Astrocyte (in vitro differentiated cells and primary cell): ENCODE results near the gene COBL. TPM values are rescaled to one million over a fixed set of nuclear protein-coding genes. Genes with fewer than 3 reads are reported as not detected.

Source experiments
- DNase-seq: peaks from one replicate; pipeline ENCODE4 v3.0.0-alpha.2; 2010; ENCODE audit warnings: low read depth
- FAIRE-seq: peaks from 2 replicates; lab custom pipeline; 2011; peaks lifted over from hg19 to GRCh38; lab: Jason Lieb, UNC
- H2AFZ ChIP-seq: 2 replicates; pipeline ENCODE4 v1.6.0; 2012; ENCODE audit warnings: low read depth, low read length, inconsistent platforms
- H3K27ac ChIP-seq: 2 replicates; pipeline ENCODE4 v1.5.1; 2011; ENCODE audit warnings: low read depth, low read length, inconsistent platforms
- H3K27me3 ChIP-seq: 2 replicates; pipeline ENCODE4 v1.6.0; 2011; ENCODE audit warnings: low read length, inconsistent platforms; ENCODE audit not compliant: insufficient read depth
- H3K36me3 ChIP-seq: 2 replicates; pipeline ENCODE4 v1.5.1; 2011; ENCODE audit warnings: low read length, inconsistent platforms; ENCODE audit not compliant: insufficient read depth
- H3K4me1 ChIP-seq: 2 replicates; pipeline ENCODE4 v1.5.1; 2011; ENCODE audit warnings: low read length, inconsistent platforms; ENCODE audit not compliant: insufficient read depth
- H3K4me2 ChIP-seq: 2 replicates; pipeline ENCODE4 v1.6.0; 2012; ENCODE audit warnings: low read length, inconsistent platforms
- H3K4me3 ChIP-seq: 2 replicates; pipeline ENCODE4 v1.5.1; 2011; ENCODE audit warnings: low read depth, mild to moderate bottlenecking, low read length, inconsistent platforms; ENCODE audit not compliant: insufficient read depth
- H3K79me2 ChIP-seq: 2 replicates; pipeline ENCODE4 v1.6.0; 2012; ENCODE audit warnings: mild to moderate bottlenecking, low read length, inconsistent platforms; ENCODE audit not compliant: insufficient read depth
- H3K9ac ChIP-seq: 2 replicates; pipeline ENCODE4 v1.6.0; 2012; ENCODE audit warnings: mild to moderate bottlenecking, low read length, inconsistent platforms
- H3K9me3 ChIP-seq: 2 replicates; pipeline ENCODE4 v1.5.1; 2012; ENCODE audit warnings: low read depth, mild to moderate bottlenecking, low read length, inconsistent platforms; ENCODE audit not compliant: insufficient read depth
- H4K20me1 ChIP-seq: 2 replicates; pipeline ENCODE4 v1.6.0; 2012; ENCODE audit warnings: low read length, inconsistent platforms; ENCODE audit not compliant: insufficient read depth
- H3K27ac Mint-ChIP-seq: one replicate; pipeline ENCODE4 v1.8.0; 2021; ENCODE audit warnings: mild to moderate bottlenecking, mixed read lengths; ENCODE audit not compliant: unreplicated experiment
- H3K27me3 Mint-ChIP-seq: one replicate; pipeline ENCODE4 v1.8.0; 2021; ENCODE audit warnings: low read depth, mixed read lengths; ENCODE audit not compliant: unreplicated experiment
- H3K36me3 Mint-ChIP-seq: one replicate; pipeline ENCODE4 v1.8.0; 2021; ENCODE audit warnings: low read depth, mixed read lengths; ENCODE audit not compliant: unreplicated experiment
- H3K4me1 Mint-ChIP-seq: one replicate; pipeline ENCODE4 v1.8.0; 2021; ENCODE audit warnings: low read depth, mixed read lengths; ENCODE audit not compliant: unreplicated experiment
- H3K4me3 Mint-ChIP-seq: one replicate; pipeline ENCODE4 v1.8.0; 2021; ENCODE audit warnings: mild to moderate bottlenecking, moderate library complexity, mixed read lengths; ENCODE audit not compliant: unreplicated experiment
- H3K9me3 Mint-ChIP-seq: one replicate; pipeline ENCODE4 v1.8.0; 2021; ENCODE audit warnings: mild to moderate bottlenecking, mixed read lengths; ENCODE audit not compliant: unreplicated experiment
- EZH2 ChIP-seq: IDR thresholded peaks from 2 replicates; pipeline ENCODE4 v1.6.1; 2012; ENCODE audit warnings: mild to moderate bottlenecking, low read length, inconsistent platforms; ENCODE audit not compliant: insufficient read depth
- total RNA-seq: library from RNA; stranded (reverse); gene quantifications from 2 replicates; pipeline ENCODE4 v1.2.1, GENCODE V29; 2021
- TF ChIP-seq, protein P1 (sequence below): IDR thresholded peaks from 2 replicates; pipeline ENCODE4 v1.5.1; 2011; ENCODE audit warnings: low read depth, mild to moderate bottlenecking, inconsistent platforms, low read length, moderate library complexity; ENCODE audit not compliant: insufficient read depth

The COBL gene
- total RNA-seq, 1 donor from 2014 or later = 6.4 TPM

DNA sequence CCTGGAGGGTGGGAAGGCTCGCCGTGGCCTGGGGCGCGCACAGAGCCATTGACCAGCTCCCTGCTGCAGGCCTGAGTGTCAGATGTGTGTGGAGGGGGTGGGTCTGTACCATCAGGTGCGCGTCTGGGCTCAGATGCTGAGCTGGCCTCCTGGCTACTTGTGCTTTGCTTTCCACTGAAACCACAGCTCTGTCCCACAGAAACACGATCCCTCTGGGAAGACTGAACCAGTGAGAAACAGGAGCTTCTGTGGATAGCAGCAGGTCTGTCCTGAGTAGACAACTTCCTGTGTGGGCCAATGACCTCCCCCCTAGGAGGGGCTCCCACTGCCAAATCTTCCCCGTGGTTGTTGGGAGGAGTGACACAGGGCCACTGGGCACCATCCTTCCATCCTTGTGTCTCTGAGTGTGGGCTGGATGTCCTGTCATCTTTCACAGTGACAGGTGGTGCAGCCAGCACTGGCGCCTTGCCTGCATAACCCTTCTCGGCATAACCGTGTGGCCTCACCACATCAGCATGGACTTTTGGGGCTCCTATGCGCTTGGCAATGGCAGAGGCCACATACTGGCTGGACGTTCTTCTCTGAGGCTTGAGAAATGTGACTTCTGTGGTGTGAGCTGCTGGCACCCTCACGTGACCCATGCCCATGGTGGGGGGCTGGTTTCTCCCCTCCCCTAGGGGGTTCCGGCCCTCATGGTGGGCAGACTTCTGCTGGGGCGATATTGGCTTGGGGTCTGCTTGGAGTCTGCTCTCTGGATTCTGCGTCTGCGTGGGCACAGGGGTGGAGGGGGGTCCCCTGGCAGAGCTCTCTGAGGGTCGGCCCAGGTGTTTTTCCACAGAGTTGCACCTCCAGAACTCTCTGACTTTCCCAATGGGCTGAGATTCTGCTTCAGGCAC lies 288.4 kb downstream of the COBL start:
- Histone ChIP-seq H3K4me3 (no peak overlapping the region), H3K4me1 (peaks cover 25% of the 10 kb centered on the region), H3K27me3 (no peaks in the 10 kb centered on the region), H2AFZ (no peak overlapping the region), H3K27ac (no peak overlapping the region), H4K20me1 (no peaks in the 10 kb centered on the region), H3K9ac (no peak overlapping the region), H3K9me3 (no peaks in the 10 kb centered on the region), H3K4me2 (no peak overlapping the region), H3K36me3 (no peaks in the 10 kb centered on the region), H3K79me2 (no peaks in the 10 kb centered on the region)
- no peak for TF ChIP-seq EZH2
- TF ChIP-seq, protein P1, sequence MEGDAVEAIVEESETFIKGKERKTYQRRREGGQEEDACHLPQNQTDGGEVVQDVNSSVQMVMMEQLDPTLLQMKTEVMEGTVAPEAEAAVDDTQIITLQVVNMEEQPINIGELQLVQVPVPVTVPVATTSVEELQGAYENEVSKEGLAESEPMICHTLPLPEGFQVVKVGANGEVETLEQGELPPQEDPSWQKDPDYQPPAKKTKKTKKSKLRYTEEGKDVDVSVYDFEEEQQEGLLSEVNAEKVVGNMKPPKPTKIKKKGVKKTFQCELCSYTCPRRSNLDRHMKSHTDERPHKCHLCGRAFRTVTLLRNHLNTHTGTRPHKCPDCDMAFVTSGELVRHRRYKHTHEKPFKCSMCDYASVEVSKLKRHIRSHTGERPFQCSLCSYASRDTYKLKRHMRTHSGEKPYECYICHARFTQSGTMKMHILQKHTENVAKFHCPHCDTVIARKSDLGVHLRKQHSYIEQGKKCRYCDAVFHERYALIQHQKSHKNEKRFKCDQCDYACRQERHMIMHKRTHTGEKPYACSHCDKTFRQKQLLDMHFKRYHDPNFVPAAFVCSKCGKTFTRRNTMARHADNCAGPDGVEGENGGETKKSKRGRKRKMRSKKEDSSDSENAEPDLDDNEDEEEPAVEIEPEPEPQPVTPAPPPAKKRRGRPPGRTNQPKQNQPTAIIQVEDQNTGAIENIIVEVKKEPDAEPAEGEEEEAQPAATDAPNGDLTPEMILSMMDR = no peak
- H3K4me1 Mint-ChIP-seq = peaks cover 19% of the 10 kb centered on the region
- no peak for FAIRE-seq
- no peaks in the 10 kb centered on the region for H3K27me3 Mint-ChIP-seq
- H3K27ac Mint-ChIP-seq = no peak overlapping the region
- H3K36me3 Mint-ChIP-seq = no peaks in the 10 kb centered on the region
- H3K9me3 Mint-ChIP-seq = no peaks in the 10 kb centered on the region
- H3K4me3 Mint-ChIP-seq = no peak overlapping the region
- peak; percentile 60 for DNase-seq

DNA sequence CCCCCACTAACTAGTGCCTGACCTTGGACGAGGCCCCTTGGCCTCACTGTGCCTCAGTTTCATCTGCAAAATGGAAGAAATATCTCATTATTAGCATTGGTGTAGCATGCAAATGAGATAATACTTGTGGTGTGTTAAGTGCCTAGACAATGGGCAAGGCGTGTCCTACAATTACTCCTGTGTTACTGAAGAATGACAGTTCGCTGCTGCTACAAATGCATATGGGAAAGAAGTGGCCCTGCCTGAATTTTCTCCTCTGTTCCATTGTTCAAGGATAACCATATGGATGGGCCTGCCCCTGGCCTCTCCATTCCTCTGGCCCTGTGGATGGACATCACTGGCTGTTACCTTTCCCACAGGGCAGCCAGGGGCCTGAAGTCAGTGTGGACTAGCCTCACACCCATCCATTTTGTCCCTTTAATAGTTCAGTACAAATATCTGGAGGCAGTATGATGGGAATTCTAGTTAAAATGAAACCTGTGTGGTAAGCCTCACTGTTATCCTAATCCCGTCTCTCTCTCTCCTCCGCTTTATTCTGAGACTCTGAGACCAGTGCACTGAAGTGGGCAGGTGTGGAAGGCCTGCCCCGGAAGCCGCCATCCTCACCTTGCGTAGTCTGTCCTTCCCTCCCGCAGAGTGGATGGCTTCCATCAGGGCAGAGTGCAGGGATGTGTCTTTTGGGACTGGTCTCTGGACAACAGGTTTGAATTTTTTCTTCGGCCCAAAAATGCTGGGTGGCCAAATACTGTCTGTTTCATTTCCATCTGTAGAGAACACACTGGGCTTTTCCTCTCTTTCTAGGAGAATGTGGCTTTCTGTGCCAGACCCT lies 289.3 kb downstream of the COBL start:
- Mint-ChIP-seq H3K4me1 (peaks cover 23% of the 10 kb centered on the region), H3K9me3 (no peaks in the 10 kb centered on the region), H3K27me3 (no peaks in the 10 kb centered on the region), H3K4me3 (no peak overlapping the region), H3K27ac (no peak overlapping the region), H3K36me3 (no peaks in the 10 kb centered on the region)
- no peak for FAIRE-seq
- Histone ChIP-seq H2AFZ (no peak overlapping the region), H3K9ac (no peak overlapping the region), H3K4me3 (no peak overlapping the region), H3K9me3 (no peaks in the 10 kb centered on the region), H3K79me2 (no peaks in the 10 kb centered on the region), H3K4me1 (peaks cover 28% of the 10 kb centered on the region), H4K20me1 (no peaks in the 10 kb centered on the region), H3K36me3 (no peaks in the 10 kb centered on the region), H3K27ac (no peak overlapping the region), H3K27me3 (no peaks in the 10 kb centered on the region), H3K4me2 (no peak overlapping the region)
- TF ChIP-seq, protein P1 = no peak
- no peak for TF ChIP-seq EZH2
- no peak for DNase-seq
